Endometrial microvascular endothelial cells (primary cell): ENCODE results near the gene NALCN. TPM values are rescaled to one million over a fixed set of nuclear protein-coding genes. Genes with fewer than 3 reads are reported as not detected.
"Not testable (repeated sequence)": the region's sequence is repeated elsewhere in the genome, so short reads cannot be mapped to it uniquely, and the experiment has no call there.

ENCODE experiments used
- in situ Hi-C: cut with HindIII; loops from 2 replicates; pipeline ENCODE4 v1.10.0; 2017; ENCODE audit warnings: low sequenced_read_pairs, low pct_unique_long_range_greater_than_20kb; ENCODE audit errors: inconsistent ontology term
- total RNA-seq: library from RNA; depleted of rRNA; stranded (reverse); fragments of >200 nt; gene quantifications from one replicate; pipeline ENCODE4 v1.2.3, GENCODE V29; 2015; ENCODE audit errors: inconsistent ontology term

NALCN gene
- total RNA-seq, 1 donor from 2014 or later, result 5.9 TPM

GRCh38 chr13:101354895-101355294, 61.4 kb downstream of the NALCN start:
- in situ Hi-C loops, result no loop called here

GRCh38 chr13:101346942-101347728, 69.2 kb downstream of the NALCN start:
- in situ Hi-C loops, result no loop called here

DNA sequence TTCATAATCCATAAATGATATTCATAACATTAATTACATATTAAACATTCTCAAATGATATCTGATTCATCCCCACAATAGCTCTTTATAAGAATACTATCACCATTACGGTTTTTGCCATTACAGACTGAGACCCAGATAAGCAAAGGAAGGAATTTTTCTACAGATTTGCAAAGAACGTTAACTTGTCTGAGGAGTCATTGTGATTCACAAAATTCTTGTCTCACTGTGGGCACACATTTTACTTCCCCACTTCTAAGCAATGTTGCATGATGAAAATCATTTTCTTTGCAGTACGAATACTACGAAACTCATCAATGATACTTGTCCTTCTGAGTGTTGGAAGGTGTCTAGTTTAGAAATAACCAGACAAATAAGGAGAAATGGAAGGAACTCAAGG, 70.1 kb downstream of the NALCN start:
- in situ Hi-C loops, result no loop called here

DNA sequence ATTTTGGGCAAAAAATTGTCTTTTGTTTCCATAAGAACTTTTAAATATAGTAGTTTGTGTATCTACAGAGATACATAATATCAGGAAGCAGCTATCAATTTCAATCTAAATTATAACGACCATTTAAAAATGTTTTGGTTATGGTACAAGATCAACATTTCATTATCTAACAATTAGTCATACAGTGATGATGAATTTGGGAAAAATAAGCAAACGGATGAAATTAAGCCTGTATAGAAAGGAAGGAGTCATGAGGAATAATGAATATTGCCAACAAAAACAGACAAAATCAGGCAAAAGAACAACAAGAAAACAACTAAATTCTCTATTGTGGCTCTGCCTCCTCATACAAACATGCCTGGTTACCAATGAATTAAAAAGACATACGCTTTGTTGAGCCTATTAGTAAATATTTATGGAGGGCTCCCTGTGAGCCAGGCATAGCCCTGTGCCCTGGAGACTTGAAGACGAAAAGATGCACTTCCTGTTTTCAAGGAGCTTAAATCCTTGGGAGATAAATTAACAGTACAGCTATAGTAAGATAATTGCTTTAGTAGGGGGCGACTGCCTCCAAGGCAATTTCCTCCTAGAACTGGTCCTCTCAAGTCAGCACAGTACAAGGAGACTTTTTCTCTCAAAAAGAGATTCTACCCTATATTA, 73.0 kb downstream of the NALCN start:
- in situ Hi-C loops, result no loop called here

DNA sequence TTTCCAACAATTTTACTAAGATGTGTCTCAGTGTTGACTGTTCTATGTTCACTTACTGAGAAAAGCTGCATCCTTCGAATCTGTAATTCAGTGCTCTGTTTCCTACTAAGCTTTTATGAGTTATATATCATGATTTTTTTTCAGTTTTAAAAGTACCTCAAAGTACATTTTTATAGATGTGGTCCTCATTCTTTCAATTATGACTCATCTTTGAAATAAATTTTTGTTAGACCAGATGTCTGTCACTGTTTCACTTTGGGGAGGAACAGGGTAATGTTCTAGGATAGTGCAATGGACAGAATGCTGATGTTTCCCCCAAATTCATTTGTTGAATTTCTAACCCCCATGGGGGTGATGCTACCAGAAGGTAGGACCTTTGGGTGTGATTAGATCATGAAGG, 74.8 kb downstream of the NALCN start:
- in situ Hi-C loops, result no loop called here

GRCh38 chr13:101339202-101339601, 77.1 kb downstream of the NALCN start:
- in situ Hi-C loops, result no loop called here

DNA sequence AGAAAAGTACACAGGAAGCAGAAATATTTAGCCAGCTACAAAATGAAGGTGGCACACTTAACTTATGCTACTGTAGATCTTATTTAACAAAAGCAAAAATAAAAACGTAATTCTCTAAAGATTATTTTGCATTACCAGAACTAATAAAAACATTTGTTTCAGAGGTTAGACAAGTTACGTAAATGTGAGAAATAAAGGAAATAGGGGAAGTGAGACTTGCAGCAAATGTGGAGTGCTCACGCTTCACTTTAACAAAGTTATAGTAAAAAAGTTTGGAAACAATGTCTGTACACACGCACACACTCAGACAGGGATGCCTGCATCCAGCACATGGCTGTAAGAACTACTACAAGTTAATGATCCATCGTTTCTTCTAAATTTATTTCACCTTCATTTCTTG, 83.7 kb downstream of the NALCN start:
- in situ Hi-C loops, result no loop called here

DNA sequence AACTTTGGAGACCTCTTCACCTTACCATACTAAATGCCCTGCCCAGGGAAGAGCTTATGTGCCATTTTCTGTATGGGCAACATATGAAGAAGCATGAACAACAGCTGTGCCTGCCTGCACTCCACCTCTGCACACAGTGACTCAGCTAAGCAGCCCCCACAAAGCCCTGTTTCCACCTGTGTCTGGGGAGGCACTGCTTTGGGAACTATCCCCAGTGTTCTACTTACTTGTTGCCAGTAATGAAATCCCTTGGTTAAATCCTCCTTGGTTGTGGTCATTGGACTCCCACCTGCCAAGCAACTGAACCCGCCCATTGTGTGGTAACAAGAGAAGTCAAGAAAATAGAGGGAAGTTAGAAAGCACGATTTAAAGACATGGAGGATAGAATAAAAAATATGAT, 84.6 kb downstream of the NALCN start:
- in situ Hi-C loops, result no loop called here

GRCh38 chr13:101327871-101328270, 88.4 kb downstream of the NALCN start:
- in situ Hi-C loops, result no loop called here

- in situ Hi-C loops, result no loop called here
These were observed 89.6 kb downstream of the NALCN start for GRCh38 chr13:101326710-101327109.

GRCh38 chr13:101325423-101325822, 90.9 kb downstream of the NALCN start:
- in situ Hi-C loops, result no loop called here

GRCh38 chr13:101323601-101324000, 92.7 kb downstream of the NALCN start:
- in situ Hi-C loops, result no loop called here

GRCh38 chr13:101317986-101318523, 98.3 kb downstream of the NALCN start:
- in situ Hi-C loops, result no loop called here

GRCh38 chr13:101313479-101313878, 102.8 kb downstream of the NALCN start:
- in situ Hi-C loops, result not testable (repeated sequence)

- in situ Hi-C loops, result no loop called here
These were observed 107.2 kb downstream of the NALCN start for GRCh38 chr13:101309014-101309619.

- in situ Hi-C loops, result no loop called here
These were observed 107.9 kb downstream of the NALCN start for GRCh38 chr13:101308247-101309013.

DNA sequence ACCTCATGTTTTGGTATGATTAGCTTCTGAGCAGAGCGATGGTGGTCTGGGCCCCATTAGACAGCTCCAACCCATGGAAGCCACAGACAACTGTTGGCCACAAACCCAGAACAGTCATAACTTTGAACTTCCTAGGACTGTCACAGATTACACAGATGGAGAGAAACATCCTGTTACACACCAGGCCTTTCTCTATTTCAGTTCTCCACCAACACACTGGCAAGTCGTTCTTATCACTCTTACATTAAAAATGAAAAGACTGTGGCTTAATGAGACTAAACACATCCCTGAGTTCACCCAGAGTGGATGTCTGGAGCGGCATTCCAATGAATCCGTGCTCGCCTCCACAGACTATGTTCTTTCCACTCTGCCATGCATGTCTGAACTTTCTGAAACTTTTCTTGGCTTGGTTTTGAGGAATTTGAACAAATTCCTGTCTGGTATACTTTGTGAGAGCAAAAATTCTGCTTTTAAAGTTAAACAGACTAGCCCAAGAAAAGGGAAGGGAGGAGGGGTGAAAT, 109.1 kb downstream of the NALCN start:
- in situ Hi-C loops, result no loop called here

DNA sequence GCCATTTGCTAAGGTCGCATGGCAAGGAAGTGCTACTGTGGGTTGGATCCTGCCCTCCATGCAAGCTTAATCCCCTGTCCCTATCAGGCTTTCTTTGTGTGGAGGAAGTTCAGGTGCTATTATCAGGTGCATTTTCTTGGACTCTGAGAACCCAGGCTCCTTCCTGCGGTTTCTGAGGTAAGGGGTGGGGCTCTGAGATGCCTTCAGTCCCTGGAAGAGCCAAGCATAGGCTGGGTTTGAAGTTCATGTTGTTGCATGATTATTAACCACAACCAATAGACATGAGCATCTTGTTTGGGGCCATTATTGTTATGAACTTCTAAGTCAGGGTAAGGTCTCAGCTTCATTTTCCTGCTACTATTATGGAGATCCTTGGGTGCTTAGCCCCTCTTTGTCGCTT, 109.5 kb downstream of the NALCN start:
- in situ Hi-C loops, result no loop called here

DNA sequence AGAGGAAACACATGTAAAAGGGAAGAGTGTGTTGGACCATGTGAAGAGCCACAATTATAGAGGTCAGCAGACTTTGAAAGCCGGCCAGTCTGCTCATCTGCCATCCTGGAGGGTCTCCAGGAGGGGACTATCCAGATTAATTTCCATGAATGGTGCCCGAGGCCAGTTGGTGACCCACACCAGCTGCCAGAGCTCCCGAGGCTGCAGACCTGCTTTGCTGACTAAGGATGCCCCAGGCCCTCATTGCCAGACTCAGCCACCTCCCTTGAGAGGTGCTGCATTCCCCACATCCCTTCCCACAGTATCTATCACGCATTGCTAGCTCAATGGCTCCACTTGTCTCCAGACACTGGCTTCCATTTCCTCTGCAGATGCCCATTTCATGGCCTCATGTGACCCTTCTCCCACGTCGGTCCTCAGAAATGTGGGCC, 110.3 kb downstream of the NALCN start:
- in situ Hi-C loops, result no loop called here
